ENCODE data around the gene PCNX3.

GRCh38 chr11:65584106-65584505 is 31.5 kb upstream of the PCNX3 start:
- no peak for TF ChIP-seq POLR2A (IDR thresholded peaks at IDR 0.05; ENCODE audit: low read length)
- no peak for TF ChIP-seq GATA1 (IDR thresholded peaks at IDR 0.05; ENCODE audit: low read depth, low read length)
